PFSK-1 (cell line): Measurements from ENCODE around the gene DTX1.

ENCODE experiments used
- POLR2AphosphoS5 ChIP-seq: IDR thresholded peaks from 2 replicates; pipeline ENCODE4 v1.6.1; 2012; ENCODE audit warnings: low read depth, mild to moderate bottlenecking, control low read depth, low read length, moderate library complexity
- SIN3A ChIP-seq: IDR thresholded peaks from 2 replicates; pipeline ENCODE4 v1.6.1; 2012; ENCODE audit warnings: mild to moderate bottlenecking, low read length, moderate library complexity, borderline replicate concordance; ENCODE audit not compliant: insufficient read depth

- no peak for TF ChIP-seq POLR2AphosphoS5
- no peak for TF ChIP-seq SIN3A
Observed at GRCh38 chr12:113014565-113014964, 42.0 kb upstream of the DTX1 start.
